DND-41 (cell line): ENCODE data around the gene SCARF1.

Experiments
- ATAC-seq: fragments of 200-7000 bp; cut with Tn5 transposase; 3 replicates; pipeline ENCODE4 v1.9.1; 2021; ENCODE audit warnings: low read depth; ENCODE audit not compliant: insufficient read depth
- DNase-seq: peaks from one replicate; pipeline ENCODE4 v3.0.0-alpha.2; 2020
- H2AFZ ChIP-seq: 2 replicates; pipeline ENCODE4 v1.6.0; 2012; ENCODE audit warnings: low read depth, low read length
- H3K27ac ChIP-seq: 2 replicates; pipeline ENCODE4 v1.5.1; 2012; ENCODE audit warnings: low read length, inconsistent platforms
- H3K27me3 ChIP-seq: fragments of 200-600 bp; sonication (generic); 2 replicates; pipeline ENCODE4 v1.6.0; 2012; ENCODE audit warnings: low read length, mild to moderate bottlenecking, inconsistent platforms; ENCODE audit not compliant: insufficient read depth, poor library complexity
- H3K36me3 ChIP-seq: 2 replicates; pipeline ENCODE4 v1.5.1; 2012; ENCODE audit warnings: low read length, inconsistent platforms; ENCODE audit not compliant: insufficient read depth
- H3K4me1 ChIP-seq: 2 replicates; pipeline ENCODE4 v1.5.1; 2012; ENCODE audit warnings: mild to moderate bottlenecking, low read length; ENCODE audit not compliant: insufficient read depth
- H3K4me2 ChIP-seq: 2 replicates; pipeline ENCODE4 v1.6.0; 2012; ENCODE audit warnings: mild to moderate bottlenecking, moderate library complexity, low read length, inconsistent platforms; ENCODE audit not compliant: insufficient read depth
- H3K4me3 ChIP-seq, 2 experiments: fragments of 200-600 bp in 1 of 2; shearing (Covaris generic) in 1 of 2; 2 replicates each; pipeline ENCODE4 v1.5.1; 2012 to 2016; ENCODE audit warnings: inconsistent platforms in 2 of 2, low read length in 2 of 2, mild to moderate bottlenecking in 2 of 2, low read depth in 1 of 2, moderate library complexity in 1 of 2
- H3K79me2 ChIP-seq: 2 replicates; pipeline ENCODE4 v1.6.0; 2012; ENCODE audit warnings: low read length, inconsistent platforms; ENCODE audit not compliant: insufficient read depth
- H3K9ac ChIP-seq: 2 replicates; pipeline ENCODE4 v1.6.0; 2012; ENCODE audit warnings: low read depth, mild to moderate bottlenecking, inconsistent platforms, low read length, moderate library complexity
- H3K9me3 ChIP-seq: 2 replicates; pipeline ENCODE4 v1.5.1; 2012; ENCODE audit warnings: low read length, moderate library complexity, mild to moderate bottlenecking, inconsistent platforms; ENCODE audit not compliant: insufficient read depth, severe bottlenecking
- H4K20me1 ChIP-seq: 2 replicates; pipeline ENCODE4 v1.6.0; 2012; ENCODE audit warnings: low read length; ENCODE audit not compliant: insufficient read depth
- CTCF ChIP-seq: IDR thresholded peaks from 2 replicates; pipeline ENCODE4 v1.5.1; 2012; ENCODE audit warnings: borderline replicate concordance, low read length, moderate library complexity, mild to moderate bottlenecking; ENCODE audit not compliant: poor library complexity, severe bottlenecking; ENCODE audit errors: extremely low read depth
- EZH2 ChIP-seq: IDR thresholded peaks from 3 replicates; pipeline ENCODE4 v1.6.1; 2012; ENCODE audit warnings: borderline replicate concordance, low read depth, mild to moderate bottlenecking, moderate library complexity, low read length, inconsistent platforms; ENCODE audit not compliant: severe bottlenecking

The SCARF1 gene

GRCh38 chr17:1686086-1686485, 40.6 kb upstream of the SCARF1 start:
- H3K4me2 ChIP-seq, result no peak overlapping the region
- DNase-seq (no peak), ATAC-seq (no peak)
- H2AFZ ChIP-seq, result peak overlapping the region; percentile 33
- no peak overlapping the region for H3K9ac ChIP-seq
- peaks cover 32% of the 10 kb centered on the region for H4K20me1 ChIP-seq
- no peaks in the 10 kb centered on the region for H3K9me3 ChIP-seq
- peaks cover 39% of the 10 kb centered on the region for H3K4me1 ChIP-seq
- H3K27ac ChIP-seq, result no peak overlapping the region
- TF ChIP-seq CTCF (no peak), EZH2 (no peak)
- H3K79me2 ChIP-seq, result peaks cover 40% of the 10 kb centered on the region
- peaks cover 26% of the 10 kb centered on the region for H3K36me3 ChIP-seq
- no peaks in the 10 kb centered on the region for H3K27me3 ChIP-seq
- H3K4me3 ChIP-seq, result no peak overlapping the region

GRCh38 chr17:1684378-1685189, 39.1 kb upstream of the SCARF1 start, which contains the start of gene PRPF8:
Gene PRPF8 (minus strand): TSS chr17:1684867. CDS start chr17:1684571, 296 bp downstream.
- TF ChIP-seq EZH2 (no peak), CTCF (no peak)
- Histone ChIP-seq H4K20me1 (peaks cover 45% of the 10 kb centered on the region), H3K27me3 (no peaks in the 10 kb centered on the region), H3K27ac (peak within 1 kb of the TSS; percentile 90), H3K9ac (peak within 1 kb of the TSS; percentile 98), H3K36me3 (peaks cover 41% of the 10 kb centered on the region), H3K4me1 (peaks cover 43% of the 10 kb centered on the region), H3K9me3 (no peaks in the 10 kb centered on the region), H3K79me2 (peaks cover 54% of the 10 kb centered on the region), H2AFZ (peak within 1 kb of the TSS; percentile 94), H3K4me3 (peak within 1 kb of the TSS; percentile 94 to 95), H3K4me2 (peak within 1 kb of the TSS; percentile 86)
- ATAC-seq (peak; percentile 98), DNase-seq (peak; percentile 98)

GRCh38 chr17:1683459-1683858, 37.9 kb upstream of the SCARF1 start:
- Histone ChIP-seq H4K20me1 (peaks cover 51% of the 10 kb centered on the region), H3K36me3 (peaks cover 52% of the 10 kb centered on the region)

More at GRCh38 chr17:1683459-1683858, 37.9 kb upstream of the SCARF1 start:
- H3K9ac ChIP-seq, result peak overlapping the region; percentile 98
- peak overlapping the region; percentile 94 to 95; a peak in 3 of 4 replicates for H3K4me3 ChIP-seq
- no peak for ATAC-seq
- H3K4me1 ChIP-seq, result peaks cover 43% of the 10 kb centered on the region
- H2AFZ ChIP-seq, result no peak overlapping the region
- H3K79me2 ChIP-seq, result peaks cover 60% of the 10 kb centered on the region
- peak overlapping the region; percentile 69 for H3K4me2 ChIP-seq
- H3K27me3 ChIP-seq, result no peaks in the 10 kb centered on the region
- H3K9me3 ChIP-seq, result no peaks in the 10 kb centered on the region
- TF ChIP-seq EZH2 (no peak), CTCF (no peak)
- H3K27ac ChIP-seq, result peak overlapping the region; percentile 90
- DNase-seq, result no peak
